Measurements from ENCODE around the gene FGF14.

DNA sequence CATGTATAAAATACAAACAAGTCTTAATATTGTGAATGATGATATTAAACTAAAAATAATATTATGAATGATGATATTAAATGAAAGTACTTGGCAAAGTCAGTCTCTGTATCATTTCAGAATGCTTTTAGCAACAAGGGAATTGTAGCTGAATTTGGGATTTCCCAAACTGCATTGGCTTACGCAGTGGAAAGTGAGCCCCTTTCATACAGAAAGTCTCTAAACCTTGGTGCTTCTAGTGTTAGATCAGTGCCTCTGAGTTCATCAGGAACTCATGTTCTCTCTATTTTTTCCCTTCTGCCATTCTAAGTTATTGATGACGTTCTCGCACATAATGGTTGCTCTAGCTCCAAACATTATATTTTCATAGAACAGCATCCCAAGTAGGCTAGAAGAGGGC is 649.4 kb downstream of the FGF14 start:
- TF ChIP-seq, protein P1, sequence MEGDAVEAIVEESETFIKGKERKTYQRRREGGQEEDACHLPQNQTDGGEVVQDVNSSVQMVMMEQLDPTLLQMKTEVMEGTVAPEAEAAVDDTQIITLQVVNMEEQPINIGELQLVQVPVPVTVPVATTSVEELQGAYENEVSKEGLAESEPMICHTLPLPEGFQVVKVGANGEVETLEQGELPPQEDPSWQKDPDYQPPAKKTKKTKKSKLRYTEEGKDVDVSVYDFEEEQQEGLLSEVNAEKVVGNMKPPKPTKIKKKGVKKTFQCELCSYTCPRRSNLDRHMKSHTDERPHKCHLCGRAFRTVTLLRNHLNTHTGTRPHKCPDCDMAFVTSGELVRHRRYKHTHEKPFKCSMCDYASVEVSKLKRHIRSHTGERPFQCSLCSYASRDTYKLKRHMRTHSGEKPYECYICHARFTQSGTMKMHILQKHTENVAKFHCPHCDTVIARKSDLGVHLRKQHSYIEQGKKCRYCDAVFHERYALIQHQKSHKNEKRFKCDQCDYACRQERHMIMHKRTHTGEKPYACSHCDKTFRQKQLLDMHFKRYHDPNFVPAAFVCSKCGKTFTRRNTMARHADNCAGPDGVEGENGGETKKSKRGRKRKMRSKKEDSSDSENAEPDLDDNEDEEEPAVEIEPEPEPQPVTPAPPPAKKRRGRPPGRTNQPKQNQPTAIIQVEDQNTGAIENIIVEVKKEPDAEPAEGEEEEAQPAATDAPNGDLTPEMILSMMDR (conservative IDR thresholded peaks at IDR 0.05; ENCODE audit: low read length): no peak
- TF ChIP-seq EZH2phosphoT487 (IDR thresholded peaks at IDR 0.05; ENCODE audit: borderline replicate concordance, low read depth, low read length): no peak
